Heart left ventricle (tissue), 16 donors: ENCODE results near the gene ROR1. TPM values are rescaled to one million over a fixed set of nuclear protein-coding genes. Genes with fewer than 3 reads are reported as not detected.

Experiments
- ATAC-seq, 4 donors: fragments of 200-7000 bp; cut with Tn5 transposase; one replicate each; pipeline ENCODE4 v1.9.1; 2020 to 2022; ENCODE audit warnings: moderate library complexity in 4 of 4, mild to moderate bottlenecking in 3 of 4, moderate number of reproducible peaks in 1 of 4
- DNase-seq, 5 donors: peaks; one replicate each; pipeline ENCODE4 v3.0.0-alpha.2; 2020
- H3K27ac ChIP-seq, 12 donors: fragments of 200-600 bp; sonication (generic) in 4 of 12; one replicate each; pipeline versions ENCODE4 v1.5.0 to v1.8.0; 2016 to 2022; ENCODE audit warnings: mild to moderate bottlenecking in 2 of 12
- H3K27me3 ChIP-seq, 9 donors: fragments of 200-600 bp; sonication (generic) in 2 of 9; one replicate each; pipeline versions ENCODE4 v1.5.1 to v1.8.0; 2016 to 2022; ENCODE audit warnings: mild to moderate bottlenecking in 3 of 9
- H3K36me3 ChIP-seq, 9 donors: fragments of 200-600 bp; sonication (generic) in 2 of 9; one replicate each; pipeline versions ENCODE4 v1.5.0 to v1.8.0; 2018 to 2022; ENCODE audit warnings: mild to moderate bottlenecking in 2 of 9
- H3K4me1 ChIP-seq, 12 donors: fragments of 200-600 bp; sonication (generic) in 4 of 12; one replicate each; pipeline versions ENCODE4 v1.5.0 to v1.8.0; 2016 to 2022; ENCODE audit warnings: mild to moderate bottlenecking in 3 of 12
- H3K4me3 ChIP-seq, 12 donors: fragments of 200-600 bp; sonication (generic) in 4 of 12; one replicate each; pipeline versions ENCODE4 v1.5.0 to v1.8.0; 2017 to 2022; ENCODE audit warnings: mild to moderate bottlenecking in 9 of 12, moderate library complexity in 4 of 12
- H3K9me3 ChIP-seq, 12 donors: fragments of 200-600 bp; sonication (generic) in 4 of 12; one replicate each; pipeline versions ENCODE4 v1.5.0 to v1.8.0; 2016 to 2022; ENCODE audit warnings: mild to moderate bottlenecking in 1 of 12
- CTCF ChIP-seq, 12 donors: fragments of 200-600 bp; sonication (generic) in 4 of 12; IDR thresholded peaks; one replicate each; pipeline versions ENCODE4 v1.5.0 to v1.8.0; 2018 to 2022; ENCODE audit warnings: antibody characterized with exemption in 12 of 12, mild to moderate bottlenecking in 5 of 12
- POLR2A ChIP-seq, 2 donors: fragments of 450-650 bp; IDR thresholded peaks; one replicate each; pipeline ENCODE4 v1.6.1; 2017; ENCODE audit warnings: antibody characterized with exemption in 2 of 2, mild to moderate bottlenecking in 2 of 2, moderate library complexity in 2 of 2
- WGBS, 4 donors: extraction: QIAGEN DNeasy Blood & Tissue Kit in 2 of 4; methylation state at CpG; one replicate each; pipeline versions ENCODE4 v1.1.5 to v1.1.7; 2013 to 2018; 5-methylcytosine and 5-hydroxymethylcytosine counted together
- intact Hi-C, 10 donors: fragments of 100-400 bp; cut with DNase I; formaldehyde crosslinking; loops; one replicate each; pipeline versions ENCODE4 v1.11.1 to v1.14.2; 2022
- polyA plus RNA-seq, 2 donors: library from polyadenylated mRNA; stranded (reverse); fragments of 200-250 nt; gene quantifications; one replicate each; pipeline ENCODE4 v1.2.3, GENCODE V29; 2013
- total RNA-seq, 9 donors: library from RNA; depleted of rRNA in 2 of 9; stranded (reverse); fragments of >200 nt in 2 of 9; fragmentation: NEBNext Ultra II Directional in 3 of 9; extraction: Animal tissue kit (Norgen Biotek cat#: 25700) in 3 of 9; gene quantifications; one replicate each; pipeline versions ENCODE4 v1.1.0 to v1.2.4, GENCODE V29; 2016 to 2023
- donor health status: ischemic (EF 13 %, LVEDD 7.1; RV severe dilation, severe dysfunction).
- donor health status: healthy with polysubstance abuse.
- donor health status: DM: no; HTN: yes; CAD: no.
- donor health status: DM: no; HTN: no; CAD: no.
- donor health status: ischemic (EF 25% LVEDD 6.9; RV normal size, moderate dysfunction).
- donor health status: ischemic (EF 25% LVEDD 5.7; RV mildly dilated, moderate dysfunction).
- donor health status: healthy.
- donor health status: DM: yes; HTN: yes; CAD: no.
- donor health status: ischemic (EF 35%, LVEDD 5.7; RV mildly dilated, moderate dysfunction).
- donor health status: nonischemic (EF 11% LVEDD 7.7; RV severe dilation, severe dysfunction).
- donor health status: DM: yes; HTN: yes; CAD: no.
- donor health status: PGD.
- donor health status: ischemic (EF 29% LVEDD 5.4; RV normal size, mild dysfunction).
- donor health status: nonischemic (EF 23%, LVEDD 6.1; RV moderate dilation, normal function).

Gene ROR1
- total and polyA plus RNA-seq, 11 donors = 4.1 to 35.3 (median 19.3) TPM

DNA sequence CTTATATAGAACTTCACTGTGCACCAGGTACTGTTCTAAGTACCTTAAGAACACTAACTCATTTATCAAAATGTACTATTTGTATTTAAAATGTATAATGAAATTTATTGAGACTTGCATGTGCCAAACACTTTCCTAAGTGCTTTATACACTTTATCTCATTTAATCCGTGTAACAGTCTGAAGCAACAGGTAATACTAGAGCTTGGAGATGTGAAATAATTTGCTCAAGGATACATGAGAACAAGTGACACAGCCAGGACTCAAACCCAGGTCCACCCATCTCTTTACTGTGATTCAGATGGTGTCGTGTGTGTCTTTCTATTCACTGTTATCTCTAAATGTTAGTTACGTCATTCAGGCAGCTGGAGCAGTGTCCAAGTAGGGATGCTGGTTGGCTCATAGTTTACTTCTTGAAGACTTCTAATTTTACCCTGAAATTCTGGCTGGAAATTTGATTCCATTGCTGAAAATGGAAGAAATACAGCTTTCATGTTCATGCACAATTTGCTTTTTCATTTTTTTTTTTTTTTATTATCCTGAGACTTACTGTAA is 259.9 kb downstream of the ROR1 start:
- Histone ChIP-seq H3K9me3 (no peaks in the 10 kb centered on the region), H3K27me3 (no peaks in the 10 kb centered on the region), H3K27ac (no peak overlapping the region), H3K4me3 (no peak overlapping the region), H3K4me1 (peaks cover 0 to 32% (median 10%) of the 10 kb centered on the region in 12 donors), H3K36me3 (no peaks in the 10 kb centered on the region)
- peak in 4 of 5 donors; percentile 22 to 50 (median 38) for DNase-seq
- intact Hi-C loops = loop anchor here in 3 of 10 donors (5.0 to 10.0 kb wide), 6 partner anchors 59 to 339 kb away; partner anchors contain the start of gene ROR1 (in 1 of the 3)
- ATAC-seq = peak in 3 of 4 donors; percentile 78 to 87 (median 81)
- TF ChIP-seq POLR2A (IDR thresholded peaks at IDR 0.05) (no peak), CTCF (IDR thresholded peaks at IDR 0.05) (no peak)
- 39 to 42% (median 40%) methylated on average over 3 of the region's 3 CpGs for WGBS, 4 donors

GRCh38 chr1:64036549-64036948 is 262.7 kb downstream of the ROR1 start:
- intact Hi-C loops = loop anchor here in 3 of 10 donors (10.0 kb wide), 5 partner anchors 62 to 342 kb away; partner anchors contain the start of gene ROR1 (in 1 of the 3)
- Histone ChIP-seq H3K9me3 (no peaks in the 10 kb centered on the region), H3K27ac (no peak overlapping the region), H3K27me3 (no peaks in the 10 kb centered on the region), H3K36me3 (no peaks in the 10 kb centered on the region), H3K4me1 (peaks cover 0 to 52% (median 19%) of the 10 kb centered on the region in 12 donors), H3K4me3 (no peak overlapping the region)
- no peak for DNase-seq
- 78 to 90% (median 85%) methylated on average over 2 of the region's 2 CpGs for WGBS, 4 donors
- TF ChIP-seq POLR2A (IDR thresholded peaks at IDR 0.05) (no peak), CTCF (IDR thresholded peaks at IDR 0.05) (no peak)
- no peak for ATAC-seq

GRCh38 chr1:64038119-64038518 is 264.3 kb downstream of the ROR1 start:
- Histone ChIP-seq H3K9me3 (no peaks in the 10 kb centered on the region), H3K36me3 (no peaks in the 10 kb centered on the region), H3K27ac (peak overlapping the region in 9 of 12 donors; percentile 26 to 88 (median 78)), H3K27me3 (no peaks in the 10 kb centered on the region), H3K4me3 (no peak overlapping the region), H3K4me1 (peaks cover 0 to 63% (median 27%) of the 10 kb centered on the region in 12 donors)
- intact Hi-C loops = loop anchor here in 3 of 10 donors (10.0 kb wide), 5 partner anchors 63 to 343 kb away; partner anchors contain the start of gene ROR1 (in 1 of the 3)
- peak in 1 of 4 donors; percentile 29 for ATAC-seq
- no peak for DNase-seq
- 64 to 76% (median 70%) methylated on average over 4 of the region's 4 CpGs for WGBS, 4 donors
- TF ChIP-seq CTCF (IDR thresholded peaks at IDR 0.05) (no peak), POLR2A (IDR thresholded peaks at IDR 0.05) (no peak)

DNA sequence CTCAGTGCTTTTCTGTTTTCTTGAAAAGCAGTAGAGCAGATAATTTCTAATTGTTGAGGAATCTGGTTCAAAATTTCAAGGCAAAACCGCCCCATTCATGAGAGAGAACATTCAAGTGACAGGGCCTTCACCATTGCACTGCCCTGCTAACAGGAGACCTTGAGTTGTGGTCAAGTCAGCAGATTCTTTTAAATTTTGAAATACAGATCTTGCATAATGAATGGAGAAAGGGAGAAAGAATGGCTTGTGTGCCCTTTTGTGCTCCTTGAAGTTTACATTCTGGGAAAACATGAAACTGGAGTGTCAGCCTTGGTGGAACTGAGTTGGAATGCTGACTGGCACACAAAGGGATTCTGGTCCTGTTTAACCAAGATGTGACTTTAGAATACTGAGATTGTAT is 265.1 kb downstream of the ROR1 start:
- Histone ChIP-seq H3K27ac (peak overlapping the region in 11 of 12 donors; percentile 8 to 88 (median 78)), H3K9me3 (no peaks in the 10 kb centered on the region), H3K36me3 (no peaks in the 10 kb centered on the region), H3K4me1 (peaks cover 0 to 60% (median 25%) of the 10 kb centered on the region in 12 donors), H3K27me3 (no peaks in the 10 kb centered on the region), H3K4me3 (no peak overlapping the region)
- intact Hi-C loops = loop anchor here in 3 of 10 donors (10.0 kb wide), 5 partner anchors 64 to 344 kb away; partner anchors contain the start of gene ROR1 (in 1 of the 3)
- 84 to 100% (median 91%) methylated on average over 1 of the region's 1 CpG for WGBS, 4 donors
- ATAC-seq (no peak), DNase-seq (no peak)
- no peak for TF ChIP-seq POLR2A (IDR thresholded peaks at IDR 0.05)
